ENCODE data around the gene PDE12. TPM values are rescaled to one million over a fixed set of nuclear protein-coding genes. Genes with fewer than 3 reads are reported as not detected.

The PDE12 gene
- total and polyA plus RNA-seq, 2 of the 8 experiments (the other 6 are each of a cell fraction or from before 2014, with no cell fraction given) = 9.0 to 12.1 TPM

GRCh38 chr3:57604971-57605370, 48.9 kb downstream of the PDE12 start:
- no peak overlapping the region for H2BK5ac ChIP-seq (ENCODE audit: low read depth, low read length)
- H3K23ac ChIP-seq (ENCODE audit: insufficient read length) = no peak overlapping the region
- H4K8ac ChIP-seq (ENCODE audit: extremely low read depth, insufficient read depth, low read length) = no peak overlapping the region
- FAIRE-seq (no peak), DNase-seq (ENCODE audit: low read depth in 1 of 2, low spot score in 2 of 2) (no peak)
- H2AFZ ChIP-seq (ENCODE audit: low read length) = no peak overlapping the region
- H2AK5ac ChIP-seq (ENCODE audit: low read depth, low read length) = no peak overlapping the region
- H3K27ac ChIP-seq (ENCODE audit: low read depth, low read length) = no peak overlapping the region
- no peak overlapping the region for H3K4me3 ChIP-seq (ENCODE audit: extremely low read depth in 1 of 4, insufficient read depth in 2 of 4, low read depth in 3 of 4, low read length in 4 of 4)
- H3K9ac ChIP-seq (replicated peaks in 1 of 4; ENCODE audit: extremely low read depth in 1 of 4, low read depth in 3 of 4, low read length in 3 of 4) = no peak overlapping the region
- no peak for TF ChIP-seq TBP (IDR thresholded peaks at IDR 0.05; ENCODE audit: low read depth, low read length)
- CTCF ChIA-PET (ENCODE audit: partially characterized antibody) = no interaction called here
- no peaks in the 10 kb centered on the region for H3K79me2 ChIP-seq (ENCODE audit: control insufficient read depth in 1 of 2, insufficient read depth in 2 of 2, low read length in 2 of 2)
- H4K20me1 ChIP-seq (replicated peaks in 1 of 2; ENCODE audit: control insufficient read depth in 1 of 2, insufficient read depth in 2 of 2, low read length in 2 of 2) = no peaks in the 10 kb centered on the region
- no peaks in the 10 kb centered on the region for H3K79me1 ChIP-seq (ENCODE audit: low read depth, low read length)
- no peaks in the 10 kb centered on the region for H3K36me3 ChIP-seq (ENCODE audit: control insufficient read depth in 2 of 4, insufficient read depth in 4 of 4, low read length in 3 of 4)
- no peaks in the 10 kb centered on the region for H3K9me3 ChIP-seq (ENCODE audit: insufficient read depth in 2 of 2, low read depth in 1 of 2, low read length in 1 of 2)
- no peak overlapping the region for H3K18ac ChIP-seq (ENCODE audit: extremely low read depth, low read length)
- POLR2A ChIA-PET (ENCODE audit: partially characterized antibody) = no interaction called here
- no peak overlapping the region for H3K4me2 ChIP-seq (ENCODE audit: insufficient read depth in 1 of 2, low read depth in 2 of 2, low read length in 2 of 2)
- H3K14ac ChIP-seq (ENCODE audit: insufficient read length) = no peak overlapping the region
- no peak overlapping the region for H3K4ac ChIP-seq (replicated peaks; ENCODE audit: insufficient read length, low read depth, low read length)
- no peak overlapping the region for H2BK120ac ChIP-seq (replicated peaks; ENCODE audit: low read depth, low read length)
- H2BK20ac ChIP-seq (ENCODE audit: low read length) = no peak overlapping the region
- H3K23me2 ChIP-seq (ENCODE audit: low read depth, low read length) = no peaks in the 10 kb centered on the region
- H4K5ac ChIP-seq (ENCODE audit: insufficient read length, low read depth, low read length) = no peak overlapping the region
- H3K4me1 ChIP-seq (replicated peaks in 1 of 4; ENCODE audit: control insufficient read depth in 3 of 4, insufficient read depth in 4 of 4, low read length in 3 of 4) = no peaks in the 10 kb centered on the region
- H3K56ac ChIP-seq (replicated peaks; ENCODE audit: insufficient read length, low read depth, low read length) = no peak overlapping the region
- no peak overlapping the region for H4K91ac ChIP-seq (replicated peaks; ENCODE audit: insufficient read length, low read length)
- H2BK12ac ChIP-seq (ENCODE audit: low read depth, low read length) = no peak overlapping the region
- H3K27me3 ChIP-seq (replicated peaks in 1 of 4; ENCODE audit: control insufficient read depth in 3 of 4, extremely low read depth in 1 of 4, insufficient read depth in 3 of 4, low read length in 3 of 4) = no peaks in the 10 kb centered on the region
- H2BK15ac ChIP-seq (ENCODE audit: low read length) = no peak overlapping the region
- WGBS, 2 experiments (ENCODE audit: extremely low coverage in 1 of 2, insufficient coverage in 1 of 2, insufficient read length in 1 of 2, insufficient replicate concordance in 2 of 2, low coverage in 1 of 2, low lambda C conversion rate in 2 of 2, missing lambda C conversion rate in 1 of 2) = 89% methylated on average over 2 of the region's 2 CpGs; no CpG with 5 or more reads in 1 of the 2 experiments

All from H1 (cell line).